SU-DHL-6 (cell line): ENCODE data around the gene SLFNL1.

Experiments
- EZH2phosphoT487 ChIP-seq: fragments of 200-600 bp; sonication (generic), shearing (Covaris generic); conservative IDR thresholded peaks from 2 replicates; pipeline ENCODE4 v1.6.1; 2018; ENCODE audit warnings: mild to moderate bottlenecking, antibody characterized with exemption, low read length, moderate library complexity, mixed read lengths
- TF ChIP-seq, protein P1 (sequence below): fragments of 200-600 bp; sonication (generic); IDR thresholded peaks from one replicate; pipeline ENCODE4 v1.5.1; 2017; ENCODE audit warnings: antibody characterized with exemption, mild to moderate bottlenecking, low read length, moderate library complexity; ENCODE audit not compliant: insufficient read depth, poor library complexity, severe bottlenecking

DNA sequence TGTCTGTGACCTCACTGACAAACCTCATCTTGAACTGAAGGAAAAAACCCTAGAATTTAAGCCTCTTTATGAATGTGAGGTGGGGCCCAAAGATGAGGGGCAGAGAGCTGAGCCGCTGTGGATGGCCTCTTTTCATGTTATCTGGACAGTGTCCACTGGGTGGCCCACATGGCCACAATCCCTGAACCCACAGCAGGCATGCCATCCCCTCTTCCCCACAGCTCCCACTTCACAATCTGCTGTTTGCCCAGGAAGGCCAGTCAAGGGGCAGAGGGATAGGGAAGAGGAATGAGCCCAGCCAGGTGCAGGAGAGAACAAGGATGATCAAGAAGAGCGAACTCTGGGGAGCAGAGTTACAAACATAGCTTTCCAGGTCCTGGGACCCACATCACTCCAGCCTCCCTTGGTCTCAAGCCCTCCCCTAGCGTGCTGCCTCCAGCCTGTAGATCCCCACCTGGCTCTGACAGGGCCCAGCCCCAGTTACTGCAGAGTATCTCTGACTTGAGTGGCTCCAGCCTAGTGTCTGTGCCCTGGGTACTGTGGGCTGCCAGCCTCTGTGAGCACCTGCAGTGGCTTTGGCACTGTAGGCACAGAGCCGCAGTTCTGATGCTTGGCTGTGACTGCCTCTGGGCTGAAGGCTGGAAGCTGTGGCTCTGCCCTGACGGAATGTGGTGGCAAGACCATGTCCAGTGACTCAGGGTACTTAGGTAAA, 1.9 kb upstream of the SLFNL1 start:
- TF ChIP-seq, protein P1, sequence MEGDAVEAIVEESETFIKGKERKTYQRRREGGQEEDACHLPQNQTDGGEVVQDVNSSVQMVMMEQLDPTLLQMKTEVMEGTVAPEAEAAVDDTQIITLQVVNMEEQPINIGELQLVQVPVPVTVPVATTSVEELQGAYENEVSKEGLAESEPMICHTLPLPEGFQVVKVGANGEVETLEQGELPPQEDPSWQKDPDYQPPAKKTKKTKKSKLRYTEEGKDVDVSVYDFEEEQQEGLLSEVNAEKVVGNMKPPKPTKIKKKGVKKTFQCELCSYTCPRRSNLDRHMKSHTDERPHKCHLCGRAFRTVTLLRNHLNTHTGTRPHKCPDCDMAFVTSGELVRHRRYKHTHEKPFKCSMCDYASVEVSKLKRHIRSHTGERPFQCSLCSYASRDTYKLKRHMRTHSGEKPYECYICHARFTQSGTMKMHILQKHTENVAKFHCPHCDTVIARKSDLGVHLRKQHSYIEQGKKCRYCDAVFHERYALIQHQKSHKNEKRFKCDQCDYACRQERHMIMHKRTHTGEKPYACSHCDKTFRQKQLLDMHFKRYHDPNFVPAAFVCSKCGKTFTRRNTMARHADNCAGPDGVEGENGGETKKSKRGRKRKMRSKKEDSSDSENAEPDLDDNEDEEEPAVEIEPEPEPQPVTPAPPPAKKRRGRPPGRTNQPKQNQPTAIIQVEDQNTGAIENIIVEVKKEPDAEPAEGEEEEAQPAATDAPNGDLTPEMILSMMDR = no peak
- TF ChIP-seq EZH2phosphoT487 = no peak
